Bronchial epithelial cell (primary cell): Measurements from ENCODE around the gene AVPR1B. TPM values are rescaled to one million over a fixed set of nuclear protein-coding genes. Genes with fewer than 3 reads are reported as not detected.

Source experiments
- DNase-seq: peaks from one replicate; pipeline ENCODE4 v3.0.0-alpha.2; 2010; ENCODE audit warnings: low read depth
- FAIRE-seq: peaks from 2 replicates; lab custom pipeline; 2011; peaks lifted over from hg19 to GRCh38; lab: Jason Lieb, UNC
- H3K27me3 ChIP-seq: 2 replicates; pipeline ENCODE4 v1.5.1; 2011; ENCODE audit warnings: low read length; ENCODE audit not compliant: control insufficient read depth, insufficient read depth
- H3K36me3 ChIP-seq: 2 replicates; pipeline ENCODE4 v1.5.1; 2011; ENCODE audit warnings: low read length; ENCODE audit not compliant: control insufficient read depth, insufficient read depth
- H3K4me3 ChIP-seq: 2 replicates; pipeline ENCODE4 v1.5.1; 2011; ENCODE audit warnings: mild to moderate bottlenecking, low read depth, low read length, control low read depth
- total RNA-seq: library from RNA; depleted of rRNA; stranded (reverse); fragments of >200 nt; gene quantifications from 2 replicates; pipeline ENCODE4 v1.2.1, GENCODE V29; 2014
- TF ChIP-seq, protein P1 (sequence below): IDR thresholded peaks from 2 replicates; pipeline ENCODE4 v1.5.1; 2011; ENCODE audit warnings: mild to moderate bottlenecking, moderate library complexity, low read length, control low read depth, inconsistent platforms; ENCODE audit not compliant: insufficient read depth, severe bottlenecking

Gene AVPR1B
- total RNA-seq, 1 donor from 2014 or later: not detected

DNA sequence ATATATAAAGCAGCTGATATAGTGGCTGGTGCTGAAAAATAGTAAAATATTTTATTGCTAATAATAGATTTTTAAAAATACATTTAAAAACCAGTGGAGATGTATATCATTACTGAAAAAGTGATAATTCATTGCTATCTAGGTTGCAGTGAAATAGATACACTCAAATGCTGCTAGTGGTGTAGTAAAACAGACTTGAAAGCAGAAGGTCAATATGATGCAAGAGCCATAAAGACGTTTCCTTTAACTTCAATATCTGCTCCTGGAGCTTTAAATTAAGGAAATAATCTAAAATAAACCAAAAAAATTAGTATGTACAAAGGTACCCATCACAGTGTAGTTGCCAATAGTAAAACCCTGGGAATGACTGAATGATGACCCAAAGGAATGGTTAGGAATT lies 38.1 kb downstream of the AVPR1B start:
- no peak overlapping the region for H3K4me3 ChIP-seq
- no peaks in the 10 kb centered on the region for H3K27me3 ChIP-seq

DNA sequence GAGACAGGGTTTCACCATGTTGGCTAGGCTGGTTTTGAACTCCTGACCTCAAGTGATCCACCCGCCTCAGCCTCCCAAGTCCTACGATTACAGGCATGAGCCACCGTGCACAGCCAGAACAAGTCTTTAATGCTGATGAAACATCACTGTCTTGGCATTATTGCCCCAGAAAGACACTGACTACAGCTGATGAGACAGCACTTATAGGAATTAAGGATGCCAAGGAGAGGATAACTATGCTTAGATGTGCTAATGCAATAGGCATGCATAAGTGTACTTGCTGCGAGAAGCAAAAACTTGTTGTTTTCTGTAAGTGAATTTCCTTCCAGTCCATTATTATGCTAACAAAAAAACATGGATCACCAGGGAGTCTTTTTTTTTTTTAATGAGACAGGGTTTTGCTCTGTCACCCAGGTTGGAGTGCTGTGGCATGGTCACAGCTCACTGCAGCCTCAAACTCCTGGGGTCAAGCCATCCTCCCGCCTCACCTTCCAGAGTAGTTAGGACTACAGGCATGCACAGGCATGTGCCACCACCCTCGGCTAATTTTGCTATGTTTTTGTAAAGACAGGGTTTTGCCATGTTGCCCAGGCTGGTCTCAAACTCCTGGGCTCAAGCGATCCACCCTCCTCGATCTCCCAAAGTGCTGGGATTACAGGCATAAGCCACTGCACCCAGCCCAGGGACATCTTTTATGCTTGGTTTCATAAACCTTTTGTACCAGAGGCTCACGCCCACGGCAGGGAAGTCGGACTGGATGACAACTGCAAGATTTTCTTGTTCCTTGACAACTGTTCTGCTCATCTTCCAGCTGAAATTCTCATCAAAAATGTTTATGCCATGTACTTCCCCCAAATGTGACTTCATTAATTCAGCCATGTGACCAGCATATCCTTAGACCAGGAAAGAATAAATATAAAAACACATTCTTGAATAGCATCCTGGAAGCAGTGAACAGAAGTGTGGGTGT lies 41.1 kb downstream of the AVPR1B start:
- FAIRE-seq: no peak
- H3K4me3 ChIP-seq: no peak overlapping the region
- TF ChIP-seq, protein P1, sequence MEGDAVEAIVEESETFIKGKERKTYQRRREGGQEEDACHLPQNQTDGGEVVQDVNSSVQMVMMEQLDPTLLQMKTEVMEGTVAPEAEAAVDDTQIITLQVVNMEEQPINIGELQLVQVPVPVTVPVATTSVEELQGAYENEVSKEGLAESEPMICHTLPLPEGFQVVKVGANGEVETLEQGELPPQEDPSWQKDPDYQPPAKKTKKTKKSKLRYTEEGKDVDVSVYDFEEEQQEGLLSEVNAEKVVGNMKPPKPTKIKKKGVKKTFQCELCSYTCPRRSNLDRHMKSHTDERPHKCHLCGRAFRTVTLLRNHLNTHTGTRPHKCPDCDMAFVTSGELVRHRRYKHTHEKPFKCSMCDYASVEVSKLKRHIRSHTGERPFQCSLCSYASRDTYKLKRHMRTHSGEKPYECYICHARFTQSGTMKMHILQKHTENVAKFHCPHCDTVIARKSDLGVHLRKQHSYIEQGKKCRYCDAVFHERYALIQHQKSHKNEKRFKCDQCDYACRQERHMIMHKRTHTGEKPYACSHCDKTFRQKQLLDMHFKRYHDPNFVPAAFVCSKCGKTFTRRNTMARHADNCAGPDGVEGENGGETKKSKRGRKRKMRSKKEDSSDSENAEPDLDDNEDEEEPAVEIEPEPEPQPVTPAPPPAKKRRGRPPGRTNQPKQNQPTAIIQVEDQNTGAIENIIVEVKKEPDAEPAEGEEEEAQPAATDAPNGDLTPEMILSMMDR: no peak
- no peaks in the 10 kb centered on the region for H3K27me3 ChIP-seq
- H3K36me3 ChIP-seq: no peaks in the 10 kb centered on the region
- peak; percentile 83 for DNase-seq

More for the DNA sequence above, 38.1 kb downstream of the AVPR1B start:
- FAIRE-seq (no peak), DNase-seq (no peak)
- H3K36me3 ChIP-seq: no peaks in the 10 kb centered on the region
- TF ChIP-seq, protein P1: no peak

DNA sequence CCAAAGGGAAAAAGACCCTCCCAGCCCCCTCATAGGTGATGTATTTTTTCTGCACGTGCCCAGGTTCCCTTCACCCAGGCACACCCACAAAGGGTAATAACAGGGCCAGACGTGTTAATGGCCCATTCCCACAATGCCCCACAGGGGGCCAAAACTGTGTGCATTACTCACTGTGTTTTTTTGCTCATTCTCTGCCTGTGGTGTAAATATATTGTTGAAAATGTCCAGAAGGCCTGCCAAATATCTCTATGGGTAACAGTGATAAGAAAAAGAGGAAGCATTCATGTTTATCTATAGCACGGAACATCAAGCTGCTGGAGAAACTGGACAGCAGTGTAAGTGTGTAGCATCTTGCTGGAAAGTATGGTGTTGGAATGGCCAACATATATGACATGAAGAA lies 42.3 kb downstream of the AVPR1B start:
- DNase-seq: no peak
- H3K27me3 ChIP-seq: no peaks in the 10 kb centered on the region
- TF ChIP-seq, protein P1: no peak

DNA sequence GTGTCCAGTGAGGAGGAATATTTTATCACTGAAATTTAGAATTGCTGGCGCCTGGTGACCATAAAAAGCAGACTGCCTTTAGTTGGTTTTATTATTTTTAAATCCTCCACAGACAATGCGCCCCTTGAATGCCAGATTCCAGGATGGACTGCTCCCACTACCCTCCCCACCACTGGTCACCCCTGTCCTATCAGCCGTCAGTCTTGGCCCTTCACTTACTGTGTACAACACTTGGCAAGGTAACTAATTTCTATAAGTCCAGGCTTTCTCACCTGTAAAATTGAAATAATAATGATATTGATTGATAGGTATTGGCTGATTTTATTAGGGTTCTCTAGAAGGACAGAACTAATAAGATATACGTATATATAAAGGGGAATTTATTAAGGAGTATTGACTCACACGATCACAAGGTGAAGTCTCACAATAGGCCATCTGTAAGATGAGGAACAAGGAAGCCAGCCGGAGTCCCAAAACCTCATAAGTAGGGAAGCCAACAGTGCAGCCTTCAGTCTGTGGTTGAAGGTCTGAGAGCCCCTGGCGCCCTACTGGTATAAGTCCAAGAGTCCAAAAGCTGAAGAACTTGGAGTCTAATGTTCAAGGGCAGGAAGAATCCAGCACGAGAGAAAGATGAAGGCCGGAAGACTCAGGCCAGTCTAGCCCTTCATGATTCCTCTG lies 46.4 kb downstream of the AVPR1B start:
- DNase-seq (no peak), FAIRE-seq (no peak)
- no peaks in the 10 kb centered on the region for H3K36me3 ChIP-seq
- peaks cover 5% of the 10 kb centered on the region for H3K27me3 ChIP-seq
- TF ChIP-seq, protein P1: no peak
- H3K4me3 ChIP-seq: no peak overlapping the region

More for the DNA sequence above, 42.3 kb downstream of the AVPR1B start:
- no peak for FAIRE-seq
- H3K36me3 ChIP-seq: no peaks in the 10 kb centered on the region
- no peak overlapping the region for H3K4me3 ChIP-seq

DNA sequence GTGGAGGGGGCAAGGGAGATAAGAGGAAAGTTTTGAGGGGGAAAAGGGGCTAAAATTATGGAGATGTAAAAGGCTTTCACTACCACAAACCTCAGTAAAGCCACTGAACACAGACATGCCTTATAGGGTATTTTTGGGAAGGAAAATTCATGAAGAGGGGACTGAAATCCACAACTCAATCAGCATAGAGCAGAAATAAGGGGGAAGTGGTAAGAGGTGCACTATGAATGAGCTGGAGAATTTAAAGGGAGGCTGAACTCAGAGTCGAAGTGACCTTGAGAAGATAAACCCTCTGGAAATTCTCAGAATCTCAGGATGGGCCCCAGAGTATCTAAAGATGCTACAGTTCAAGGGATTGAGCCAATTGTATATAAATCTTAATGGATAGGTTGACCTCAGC lies 48.9 kb downstream of the AVPR1B start:
- Histone ChIP-seq H3K4me3 (no peak overlapping the region), H3K27me3 (peaks cover 5% of the 10 kb centered on the region), H3K36me3 (no peaks in the 10 kb centered on the region)
- no peak for FAIRE-seq
- DNase-seq: no peak
- TF ChIP-seq, protein P1: no peak
